T-helper 1 cell treated with Interleukin-12 subunit alpha and Interleukin-12 subunit beta and Interleukin-4 antibody, amounts not matched to agents 30 μg/mL and 1 μg/mL, for 36 hours (primary cell): ENCODE results near the gene FAM241A.

Source experiments
- H3K27ac Mint-ChIP-seq: one replicate; pipeline ENCODE4 v1.8.0; 2021; ENCODE audit warnings: mild to moderate bottlenecking, mixed read lengths
- H3K27me3 Mint-ChIP-seq: one replicate; pipeline ENCODE4 v1.8.0; 2021; ENCODE audit warnings: low read depth, mixed read lengths
- H3K36me3 Mint-ChIP-seq: one replicate; pipeline ENCODE4 v1.8.0; 2021; ENCODE audit warnings: low read depth, mixed read lengths
- H3K4me1 Mint-ChIP-seq: one replicate; pipeline ENCODE4 v1.8.0; 2021; ENCODE audit warnings: low read depth, mixed read lengths
- H3K4me3 Mint-ChIP-seq: one replicate; pipeline ENCODE4 v1.8.0; 2021; ENCODE audit warnings: mild to moderate bottlenecking, moderate library complexity, mixed read lengths
- H3K9me3 Mint-ChIP-seq: one replicate; pipeline ENCODE4 v1.8.0; 2021; ENCODE audit warnings: mixed read lengths

The FAM241A gene

GRCh38 chr4:112236040-112236439 is 90.8 kb downstream of the FAM241A start:
- Mint-ChIP-seq H3K4me1 (peaks cover 25% of the 10 kb centered on the region), H3K27ac (no peak overlapping the region), H3K9me3 (no peaks in the 10 kb centered on the region), H3K4me3 (no peak overlapping the region), H3K27me3 (no peaks in the 10 kb centered on the region), H3K36me3 (peaks cover 3% of the 10 kb centered on the region)

GRCh38 chr4:112238833-112239232 is 93.6 kb downstream of the FAM241A start:
- peaks cover 5% of the 10 kb centered on the region for H3K36me3 Mint-ChIP-seq
- H3K27ac Mint-ChIP-seq: no peak overlapping the region
- H3K9me3 Mint-ChIP-seq: no peaks in the 10 kb centered on the region
- no peak overlapping the region for H3K4me3 Mint-ChIP-seq
- peaks cover 13% of the 10 kb centered on the region for H3K4me1 Mint-ChIP-seq
- no peaks in the 10 kb centered on the region for H3K27me3 Mint-ChIP-seq
